Myocyte (in vitro differentiated cells): ENCODE measurements around the gene RUFY1. TPM values are rescaled to one million over a fixed set of nuclear protein-coding genes. Genes with fewer than 3 reads are reported as not detected.
"Not testable (repeated sequence)": the region's sequence is repeated elsewhere in the genome, so short reads cannot be mapped to it uniquely, and the experiment has no call there.

Source experiments
- DNase-seq: peaks from one replicate; pipeline ENCODE4 v3.0.0-alpha.2; 2012; ENCODE audit warnings: low read depth
- total RNA-seq: library from RNA; depleted of rRNA; stranded (reverse); fragments of >200 nt; gene quantifications from 2 replicates; pipeline ENCODE4 v1.2.3, GENCODE V29; 2014

Gene RUFY1
- total RNA-seq, 1 donor from 2014 or later: 38.2 TPM

- no peak for DNase-seq
Observed at GRCh38 chr5:179621551-179622214, 71.3 kb downstream of the RUFY1 start.

- peak; percentile 99 for DNase-seq
Observed at GRCh38 chr5:179623003-179623905, 72.9 kb downstream of the RUFY1 start, which contains the start of gene HNRNPH1. HNRNPH1 (minus strand) TSS chr5:179623671; CDS start chr5:179623133, 538 bp downstream.

GRCh38 chr5:179623906-179624741 is 73.8 kb downstream of the RUFY1 start:
- DNase-seq: peak; percentile 90

GRCh38 chr5:179624841-179625271 is 74.5 kb downstream of the RUFY1 start:
- no peak for DNase-seq

- DNase-seq: not testable (repeated sequence)
Observed at GRCh38 chr5:179633501-179634369, 83.4 kb downstream of the RUFY1 start.

- not testable (repeated sequence) for DNase-seq
Observed at GRCh38 chr5:179634370-179635172, 84.2 kb downstream of the RUFY1 start.

- DNase-seq: not testable (repeated sequence)
Observed at GRCh38 chr5:179639296-179639695, 88.9 kb downstream of the RUFY1 start.

GRCh38 chr5:179641745-179642144 is 91.4 kb downstream of the RUFY1 start:
- not testable (repeated sequence) for DNase-seq

- DNase-seq: not testable (repeated sequence)
Observed at GRCh38 chr5:179642626-179643025, 92.3 kb downstream of the RUFY1 start.

GRCh38 chr5:179643141-179643920 is 93.0 kb downstream of the RUFY1 start:
- not testable (repeated sequence) for DNase-seq

- DNase-seq: not testable (repeated sequence)
Observed at GRCh38 chr5:179644766-179645165, 94.4 kb downstream of the RUFY1 start.

GRCh38 chr5:179648410-179648809 is 98.1 kb downstream of the RUFY1 start:
- DNase-seq: no peak

GRCh38 chr5:179649166-179649703 is 98.9 kb downstream of the RUFY1 start:
- not testable (repeated sequence) for DNase-seq

- DNase-seq: not testable (repeated sequence)
Observed at GRCh38 chr5:179650245-179650644, 99.9 kb downstream of the RUFY1 start.

- DNase-seq: peak; percentile 61
Observed at GRCh38 chr5:179653135-179653534, 102.8 kb downstream of the RUFY1 start.

GRCh38 chr5:179657302-179658178 is 107.2 kb downstream of the RUFY1 start:
- DNase-seq: not testable (repeated sequence)

- DNase-seq: peak; percentile 44
Observed at GRCh38 chr5:179658179-179658856, 108.0 kb downstream of the RUFY1 start.
